Astrocyte (in vitro differentiated cells and primary cell): Measurements from ENCODE around the gene C1orf87. TPM values are rescaled to one million over a fixed set of nuclear protein-coding genes. Genes with fewer than 3 reads are reported as not detected.

ENCODE experiments used
- DNase-seq: peaks from one replicate; pipeline ENCODE4 v3.0.0-alpha.2; 2010; ENCODE audit warnings: low read depth
- FAIRE-seq: peaks from 2 replicates; lab custom pipeline; 2011; peaks lifted over from hg19 to GRCh38; lab: Jason Lieb, UNC
- H2AFZ ChIP-seq: 2 replicates; pipeline ENCODE4 v1.6.0; 2012; ENCODE audit warnings: low read depth, low read length, inconsistent platforms
- H3K27ac ChIP-seq: 2 replicates; pipeline ENCODE4 v1.5.1; 2011; ENCODE audit warnings: low read depth, low read length, inconsistent platforms
- H3K27me3 ChIP-seq: 2 replicates; pipeline ENCODE4 v1.6.0; 2011; ENCODE audit warnings: low read length, inconsistent platforms; ENCODE audit not compliant: insufficient read depth
- H3K36me3 ChIP-seq: 2 replicates; pipeline ENCODE4 v1.5.1; 2011; ENCODE audit warnings: low read length, inconsistent platforms; ENCODE audit not compliant: insufficient read depth
- H3K4me1 ChIP-seq: 2 replicates; pipeline ENCODE4 v1.5.1; 2011; ENCODE audit warnings: low read length, inconsistent platforms; ENCODE audit not compliant: insufficient read depth
- H3K4me2 ChIP-seq: 2 replicates; pipeline ENCODE4 v1.6.0; 2012; ENCODE audit warnings: low read length, inconsistent platforms
- H3K4me3 ChIP-seq: 2 replicates; pipeline ENCODE4 v1.5.1; 2011; ENCODE audit warnings: low read depth, mild to moderate bottlenecking, low read length, inconsistent platforms; ENCODE audit not compliant: insufficient read depth
- H3K79me2 ChIP-seq: 2 replicates; pipeline ENCODE4 v1.6.0; 2012; ENCODE audit warnings: mild to moderate bottlenecking, low read length, inconsistent platforms; ENCODE audit not compliant: insufficient read depth
- H3K9ac ChIP-seq: 2 replicates; pipeline ENCODE4 v1.6.0; 2012; ENCODE audit warnings: mild to moderate bottlenecking, low read length, inconsistent platforms
- H3K9me3 ChIP-seq: 2 replicates; pipeline ENCODE4 v1.5.1; 2012; ENCODE audit warnings: low read depth, mild to moderate bottlenecking, low read length, inconsistent platforms; ENCODE audit not compliant: insufficient read depth
- H4K20me1 ChIP-seq: 2 replicates; pipeline ENCODE4 v1.6.0; 2012; ENCODE audit warnings: low read length, inconsistent platforms; ENCODE audit not compliant: insufficient read depth
- H3K27ac Mint-ChIP-seq: one replicate; pipeline ENCODE4 v1.8.0; 2021; ENCODE audit warnings: mild to moderate bottlenecking, mixed read lengths; ENCODE audit not compliant: unreplicated experiment
- H3K27me3 Mint-ChIP-seq: one replicate; pipeline ENCODE4 v1.8.0; 2021; ENCODE audit warnings: low read depth, mixed read lengths; ENCODE audit not compliant: unreplicated experiment
- H3K36me3 Mint-ChIP-seq: one replicate; pipeline ENCODE4 v1.8.0; 2021; ENCODE audit warnings: low read depth, mixed read lengths; ENCODE audit not compliant: unreplicated experiment
- H3K4me1 Mint-ChIP-seq: one replicate; pipeline ENCODE4 v1.8.0; 2021; ENCODE audit warnings: low read depth, mixed read lengths; ENCODE audit not compliant: unreplicated experiment
- H3K4me3 Mint-ChIP-seq: one replicate; pipeline ENCODE4 v1.8.0; 2021; ENCODE audit warnings: mild to moderate bottlenecking, moderate library complexity, mixed read lengths; ENCODE audit not compliant: unreplicated experiment
- H3K9me3 Mint-ChIP-seq: one replicate; pipeline ENCODE4 v1.8.0; 2021; ENCODE audit warnings: mild to moderate bottlenecking, mixed read lengths; ENCODE audit not compliant: unreplicated experiment
- CTCF ChIP-seq: IDR thresholded peaks from 2 replicates; pipeline ENCODE4 v1.5.1; 2011; ENCODE audit warnings: low read depth, mild to moderate bottlenecking, inconsistent platforms, low read length, moderate library complexity; ENCODE audit not compliant: insufficient read depth
- EZH2 ChIP-seq: IDR thresholded peaks from 2 replicates; pipeline ENCODE4 v1.6.1; 2012; ENCODE audit warnings: mild to moderate bottlenecking, low read length, inconsistent platforms; ENCODE audit not compliant: insufficient read depth
- total RNA-seq: library from RNA; stranded (reverse); gene quantifications from 2 replicates; pipeline ENCODE4 v1.2.1, GENCODE V29; 2021

The C1orf87 gene
- total RNA-seq, 1 donor from 2014 or later, result not detected

GRCh38 chr1:60108196-60108595 is 34.6 kb upstream of the C1orf87 start:
- Histone ChIP-seq H3K4me3 (no peak overlapping the region), H2AFZ (no peak overlapping the region), H3K9me3 (no peaks in the 10 kb centered on the region), H3K4me2 (no peak overlapping the region), H3K36me3 (no peaks in the 10 kb centered on the region), H4K20me1 (no peaks in the 10 kb centered on the region), H3K27ac (no peak overlapping the region), H3K27me3 (no peaks in the 10 kb centered on the region), H3K4me1 (no peaks in the 10 kb centered on the region), H3K79me2 (no peaks in the 10 kb centered on the region), H3K9ac (no peak overlapping the region)
- no peak for DNase-seq
- no peak overlapping the region for H3K4me3 Mint-ChIP-seq
- no peaks in the 10 kb centered on the region for H3K4me1 Mint-ChIP-seq
- no peak overlapping the region for H3K27ac Mint-ChIP-seq
- H3K27me3 Mint-ChIP-seq, result peaks cover 4% of the 10 kb centered on the region
- no peaks in the 10 kb centered on the region for H3K9me3 Mint-ChIP-seq
- TF ChIP-seq EZH2 (no peak), CTCF (no peak)
- FAIRE-seq, result no peak
- no peaks in the 10 kb centered on the region for H3K36me3 Mint-ChIP-seq

GRCh38 chr1:60103186-60103585 is 29.6 kb upstream of the C1orf87 start:
- peak; percentile 57 for DNase-seq
- Mint-ChIP-seq H3K27ac (no peak overlapping the region), H3K9me3 (no peaks in the 10 kb centered on the region), H3K36me3 (no peaks in the 10 kb centered on the region), H3K4me1 (no peaks in the 10 kb centered on the region), H3K27me3 (no peaks in the 10 kb centered on the region), H3K4me3 (no peak overlapping the region)
- no peak for TF ChIP-seq EZH2
- no peak for TF ChIP-seq CTCF
- H2AFZ ChIP-seq, result no peak overlapping the region
- H3K4me2 ChIP-seq, result no peak overlapping the region
- H3K9me3 ChIP-seq, result no peaks in the 10 kb centered on the region
- H3K9ac ChIP-seq, result no peak overlapping the region
- no peaks in the 10 kb centered on the region for H3K4me1 ChIP-seq
- no peak overlapping the region for H3K27ac ChIP-seq
- no peaks in the 10 kb centered on the region for H3K79me2 ChIP-seq
- H4K20me1 ChIP-seq, result no peaks in the 10 kb centered on the region
- H3K27me3 ChIP-seq, result no peaks in the 10 kb centered on the region
- H3K4me3 ChIP-seq, result no peak overlapping the region
- FAIRE-seq, result no peak
- H3K36me3 ChIP-seq, result no peaks in the 10 kb centered on the region

GRCh38 chr1:60102267-60103061 is 28.9 kb upstream of the C1orf87 start:
- Mint-ChIP-seq H3K4me1 (no peaks in the 10 kb centered on the region), H3K36me3 (no peaks in the 10 kb centered on the region), H3K27me3 (no peaks in the 10 kb centered on the region), H3K27ac (no peak overlapping the region), H3K9me3 (no peaks in the 10 kb centered on the region), H3K4me3 (no peak overlapping the region)
- no peak for DNase-seq
- H3K36me3 ChIP-seq, result no peaks in the 10 kb centered on the region
- no peaks in the 10 kb centered on the region for H3K9me3 ChIP-seq
- no peaks in the 10 kb centered on the region for H3K27me3 ChIP-seq
- H4K20me1 ChIP-seq, result no peaks in the 10 kb centered on the region
- no peaks in the 10 kb centered on the region for H3K4me1 ChIP-seq
- no peak overlapping the region for H3K27ac ChIP-seq
- no peak overlapping the region for H3K9ac ChIP-seq
- H3K4me3 ChIP-seq, result no peak overlapping the region
- H2AFZ ChIP-seq, result no peak overlapping the region
- no peaks in the 10 kb centered on the region for H3K79me2 ChIP-seq
- no peak for FAIRE-seq
- no peak for TF ChIP-seq EZH2
- no peak for TF ChIP-seq CTCF
- no peak overlapping the region for H3K4me2 ChIP-seq
